GM19395 (cell line): ENCODE measurements around the gene BTF3.

ENCODE experiments used
- ATAC-seq: cut with Tn5 transposase; IDR thresholded peaks from one replicate; pipeline ENCODE4 v1.9.1; 2021; ENCODE audit warnings: mild to moderate bottlenecking, moderate library complexity; ENCODE audit not compliant: unreplicated experiment

Gene BTF3

DNA sequence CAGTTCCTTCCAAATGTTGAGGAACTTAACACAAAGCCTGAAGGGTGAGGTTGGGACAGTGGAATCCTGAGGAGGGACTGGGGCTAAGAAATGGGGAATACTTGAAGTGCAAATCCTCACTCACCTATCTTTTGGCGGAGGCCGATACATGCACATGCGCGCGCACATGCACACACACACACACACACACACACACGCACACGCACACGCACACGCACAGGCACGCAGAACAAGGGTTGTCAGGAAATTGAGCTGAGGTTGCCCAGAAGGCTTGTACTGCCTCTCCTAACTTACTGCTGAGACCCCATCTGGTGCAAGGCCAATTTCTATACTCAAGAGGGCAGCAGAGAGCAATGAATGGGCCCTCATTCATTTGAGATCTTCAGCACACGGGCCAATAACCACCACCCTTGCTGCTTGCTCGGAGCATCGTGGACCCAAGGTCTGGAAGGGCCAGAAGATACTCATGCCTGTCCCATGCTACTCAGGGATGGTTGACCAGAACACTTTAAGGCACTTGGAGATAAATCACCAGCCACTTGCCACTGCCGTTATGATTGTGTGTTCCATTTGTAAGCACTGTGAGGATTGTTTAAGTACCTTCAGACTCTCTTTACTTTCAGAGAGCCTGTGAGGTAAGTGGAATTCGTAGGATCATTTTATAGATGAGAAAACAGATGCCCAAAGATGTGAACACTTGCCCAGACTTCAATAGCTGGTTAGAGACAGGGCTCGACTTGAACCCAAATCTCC, 21.5 kb downstream of the BTF3 start:
- ATAC-seq = peak; percentile 99

DNA sequence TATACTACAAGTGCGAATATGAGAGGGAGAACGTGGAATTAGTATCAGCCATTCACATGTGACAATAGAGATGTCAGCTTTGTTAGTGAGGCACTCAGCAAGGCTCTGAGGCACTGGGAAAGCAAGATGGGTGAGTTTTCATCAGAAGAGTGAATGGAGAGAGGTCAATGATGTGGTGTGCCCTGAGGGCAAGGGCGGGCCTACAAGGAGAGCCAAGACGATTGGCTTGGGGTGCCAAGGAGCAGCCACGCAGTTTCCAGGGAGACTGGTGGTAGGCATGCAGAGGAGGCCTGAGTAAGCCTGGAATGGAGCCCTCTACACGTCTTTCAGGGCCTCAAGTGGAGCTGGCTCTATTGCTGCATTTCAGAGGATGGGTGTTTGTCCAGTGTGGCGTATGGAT, 24.7 kb downstream of the BTF3 start:
- ATAC-seq = no peak

DNA sequence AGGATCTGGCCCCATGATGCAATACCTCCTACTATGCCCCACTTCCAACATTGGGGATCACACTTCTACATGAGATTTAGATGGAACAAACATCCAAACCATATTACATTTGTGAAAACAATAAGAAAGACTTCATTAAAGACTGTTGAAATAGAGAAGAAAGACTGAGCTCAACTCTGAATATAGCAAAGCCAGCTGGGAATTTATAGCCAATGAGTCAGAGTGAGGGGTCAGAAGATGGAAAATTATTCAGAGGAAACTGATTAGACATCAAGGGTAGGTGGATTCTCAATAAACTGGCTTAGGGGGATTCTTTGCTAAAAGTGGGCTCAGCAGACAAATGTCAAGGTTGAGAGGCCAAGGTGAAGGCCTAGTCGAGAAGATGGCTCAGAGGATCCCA, 25.6 kb downstream of the BTF3 start:
- no peak for ATAC-seq

- ATAC-seq = no peak
These were observed 27.5 kb downstream of the BTF3 start for GRCh38 chr5:73525606-73526203.

GRCh38 chr5:73528248-73528647, 30.0 kb downstream of the BTF3 start:
- ATAC-seq = no peak

DNA sequence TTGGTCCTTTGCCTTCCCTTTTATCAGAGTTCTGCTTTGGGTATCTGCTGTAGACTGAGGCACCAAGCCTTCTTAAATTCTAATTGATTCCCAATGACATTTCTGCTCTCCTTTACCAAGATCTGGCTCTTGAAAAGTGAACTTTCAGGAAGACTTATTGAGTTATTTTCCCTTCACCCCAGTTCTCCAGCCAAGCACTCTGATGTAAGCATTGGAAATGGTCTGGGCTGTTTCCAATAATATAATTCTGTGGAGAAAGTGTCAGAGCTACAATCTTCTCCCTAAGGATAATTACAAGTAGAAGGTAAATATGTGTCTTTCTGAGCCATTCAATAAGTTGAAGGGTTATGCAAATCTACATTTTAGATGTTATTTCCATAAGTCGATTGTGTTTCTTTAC, 30.8 kb downstream of the BTF3 start:
- no peak for ATAC-seq

DNA sequence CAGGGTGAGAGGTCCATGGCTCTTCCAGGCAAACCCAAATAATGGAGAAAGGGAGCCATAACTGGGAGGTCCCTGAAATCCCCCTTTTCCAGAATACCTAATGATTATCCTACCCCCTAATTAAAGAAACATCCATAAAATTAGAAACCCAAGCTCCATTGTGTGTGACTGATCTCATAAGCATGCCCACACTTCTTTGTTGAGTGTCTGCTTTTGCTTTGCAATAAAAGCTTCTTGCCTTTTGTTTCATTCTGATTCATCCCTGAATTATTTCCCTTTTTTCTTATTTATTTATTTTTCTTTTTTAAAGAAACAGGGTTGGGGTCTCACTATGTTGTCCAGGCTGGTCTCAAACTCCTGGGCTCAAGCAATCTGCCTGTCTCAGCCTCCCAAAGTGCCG, 33.1 kb downstream of the BTF3 start:
- no peak for ATAC-seq

DNA sequence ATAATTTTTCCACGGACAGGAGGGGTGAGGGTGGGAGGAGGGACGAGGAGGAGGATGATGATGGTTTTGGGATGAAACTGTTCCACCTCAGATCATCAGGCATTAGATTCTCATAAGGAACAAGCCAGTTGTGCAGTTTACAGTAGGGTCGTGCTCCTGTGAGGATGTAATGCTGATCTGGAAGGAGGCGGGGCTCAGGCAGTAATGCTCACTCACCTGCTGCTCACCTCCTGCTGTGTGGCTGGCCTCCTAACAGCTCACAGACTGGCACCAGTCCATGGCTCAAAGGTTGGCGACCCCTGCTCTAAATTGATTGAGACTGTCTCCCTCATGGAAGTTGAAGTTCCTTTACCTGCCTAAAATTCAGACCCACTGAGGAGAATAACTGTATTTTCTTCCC, 34.0 kb downstream of the BTF3 start:
- no peak for ATAC-seq

DNA sequence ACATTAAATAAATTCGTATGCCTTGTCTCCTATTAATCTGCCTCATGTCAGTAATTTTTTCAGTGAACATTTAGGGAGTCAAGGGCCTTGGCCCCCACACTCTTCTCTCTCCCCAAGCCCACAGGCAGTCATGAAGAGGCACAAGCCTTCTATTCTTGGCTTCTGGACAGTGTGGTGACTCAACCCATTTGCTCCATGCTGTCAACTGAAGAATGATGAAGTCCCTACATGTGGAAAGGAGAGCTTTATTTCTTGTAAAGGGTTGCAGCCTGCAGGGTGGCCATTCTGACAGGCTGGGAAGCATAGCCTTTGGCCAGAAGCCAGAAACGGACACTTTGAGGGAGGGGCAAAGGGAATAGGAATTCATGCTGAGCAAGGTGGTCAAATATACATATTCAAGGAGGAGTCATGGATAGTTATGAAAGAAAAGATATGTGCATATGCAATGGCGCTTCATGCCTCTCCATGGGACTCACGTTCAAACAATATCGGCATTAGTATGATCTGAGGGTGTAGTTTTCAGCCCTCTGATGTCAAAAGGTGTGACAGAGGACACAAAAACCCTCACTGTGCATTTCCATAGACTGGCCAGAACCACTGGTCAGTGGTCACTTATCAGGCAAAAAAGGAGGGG, 35.9 kb downstream of the BTF3 start:
- ATAC-seq = no peak

- ATAC-seq = no peak
These were observed 36.7 kb downstream of the BTF3 start for GRCh38 chr5:73534971-73535370.

DNA sequence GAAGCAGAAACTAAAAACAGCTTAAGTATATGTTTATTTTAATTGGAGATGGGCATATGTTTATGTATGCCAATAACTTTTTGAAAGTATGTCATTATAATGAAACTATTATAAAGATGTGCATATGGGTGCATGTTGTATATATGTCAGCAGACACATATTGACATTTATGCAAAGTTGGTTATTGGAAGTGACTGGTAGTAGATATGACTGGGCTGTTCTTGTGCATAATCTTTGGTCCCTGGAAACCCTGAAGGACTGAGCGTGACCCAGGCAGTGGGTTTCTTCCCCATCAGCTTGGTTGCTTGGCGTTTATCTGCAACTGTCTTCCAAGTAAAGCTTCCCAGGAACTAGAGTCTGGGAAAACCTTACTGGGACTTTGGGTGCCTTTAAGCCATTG, 41.5 kb downstream of the BTF3 start:
- ATAC-seq = no peak

GRCh38 chr5:73540192-73540591, 42.0 kb downstream of the BTF3 start:
- ATAC-seq = no peak

DNA sequence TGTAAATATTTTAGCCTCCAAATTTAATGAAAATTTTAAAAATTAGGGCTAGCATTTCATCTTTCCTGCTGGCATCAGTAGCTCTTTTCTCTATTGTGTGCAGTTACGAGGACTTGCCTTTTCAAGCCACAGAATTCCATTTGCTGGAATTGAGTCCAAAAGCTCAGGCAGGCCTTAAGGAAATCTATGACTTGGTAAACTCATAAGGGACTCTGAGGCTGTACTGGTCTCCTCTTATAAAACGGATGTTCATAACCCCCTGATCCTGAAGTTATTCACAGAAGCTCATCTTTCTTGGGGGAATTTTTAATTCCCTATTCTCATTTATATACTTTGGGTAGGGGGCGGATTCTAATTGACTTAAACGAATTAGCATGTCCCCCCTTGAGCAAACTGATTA, 43.8 kb downstream of the BTF3 start:
- ATAC-seq = no peak

- no peak for ATAC-seq
These were observed 46.5 kb downstream of the BTF3 start for GRCh38 chr5:73544429-73545402.

GRCh38 chr5:73545403-73545779, 47.1 kb downstream of the BTF3 start:
- ATAC-seq = no peak

DNA sequence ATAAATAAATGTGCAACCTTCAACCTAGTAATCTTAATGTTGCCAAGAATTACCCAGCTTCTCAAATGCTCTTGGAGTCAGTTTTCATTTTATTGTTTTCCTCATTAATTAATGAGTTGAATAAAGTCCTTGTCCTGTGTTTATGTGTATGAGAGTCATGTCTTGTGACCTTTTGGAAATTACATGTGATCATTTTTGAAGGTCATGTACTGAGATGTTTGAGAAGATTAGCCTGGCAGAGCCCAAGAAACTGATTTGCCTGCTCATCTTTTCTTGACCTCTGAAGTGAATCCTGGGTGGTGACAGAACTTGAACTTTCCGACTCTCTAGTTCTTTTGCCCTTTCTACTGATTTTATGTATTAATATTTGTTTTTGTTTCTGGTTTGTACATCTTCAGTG, 51.8 kb downstream of the BTF3 start:
- ATAC-seq = no peak

GRCh38 chr5:73552642-73553041, 54.4 kb downstream of the BTF3 start:
- no peak for ATAC-seq
